HG03520 (cell line): ENCODE measurements around the gene C1QTNF12.

ENCODE experiments used
- ATAC-seq: cut with Tn5 transposase; IDR thresholded peaks from one replicate; pipeline ENCODE4 v1.9.1; 2021; ENCODE audit warnings: mild to moderate bottlenecking, moderate library complexity; ENCODE audit not compliant: unreplicated experiment

Gene C1QTNF12

GRCh38 chr1:1281533-1282321 is 35.2 kb upstream of the C1QTNF12 start:
- ATAC-seq = no peak

GRCh38 chr1:1280782-1281481 is 34.4 kb upstream of the C1QTNF12 start:
- no peak for ATAC-seq

GRCh38 chr1:1279028-1279427 is 32.5 kb upstream of the C1QTNF12 start:
- no peak for ATAC-seq

GRCh38 chr1:1278620-1279019 is 32.1 kb upstream of the C1QTNF12 start:
- ATAC-seq = no peak

- ATAC-seq = no peak
Measured at GRCh38 chr1:1275836-1276235, 29.3 kb upstream of the C1QTNF12 start.

GRCh38 chr1:1274931-1275431 is 28.5 kb upstream of the C1QTNF12 start:
- no peak for ATAC-seq

- no peak for ATAC-seq
Measured at GRCh38 chr1:1274299-1274930, 27.9 kb upstream of the C1QTNF12 start.

GRCh38 chr1:1273512-1274298 is 27.2 kb upstream of the C1QTNF12 start, which contains the start of gene UBE2J2:
Gene UBE2J2 (minus strand): TSS chr1:1273854. CDS start chr1:1267992, 5,862 bp downstream.
- peak; percentile 74 for ATAC-seq

- peak; percentile 8 for ATAC-seq
Measured at GRCh38 chr1:1273209-1273511, 26.6 kb upstream of the C1QTNF12 start.

- no peak for ATAC-seq
Measured at GRCh38 chr1:1272341-1273208, 26.1 kb upstream of the C1QTNF12 start.

- ATAC-seq = no peak
Measured at GRCh38 chr1:1270813-1271212, 24.3 kb upstream of the C1QTNF12 start.

GRCh38 chr1:1268284-1268682 is 21.8 kb upstream of the C1QTNF12 start:
- no peak for ATAC-seq

GRCh38 chr1:1267488-1268283 is 21.2 kb upstream of the C1QTNF12 start:
- no peak for ATAC-seq

- ATAC-seq = no peak
Measured at GRCh38 chr1:1264868-1265272, 18.3 kb upstream of the C1QTNF12 start.

- ATAC-seq = no peak
Measured at GRCh38 chr1:1264026-1264425, 17.5 kb upstream of the C1QTNF12 start.

GRCh38 chr1:1262758-1263157 is 16.2 kb upstream of the C1QTNF12 start:
- ATAC-seq = no peak

GRCh38 chr1:1262071-1262470 is 15.5 kb upstream of the C1QTNF12 start:
- ATAC-seq = no peak

- no peak for ATAC-seq
Measured at GRCh38 chr1:1260843-1261560, 14.5 kb upstream of the C1QTNF12 start.
